ENCODE results near the gene CARS1. TPM values are rescaled to one million over a fixed set of nuclear protein-coding genes. Genes with fewer than 3 reads are reported as not detected.
A peak's percentile ranks its signal among the peaks of the same experiment; 100 is the strongest.

CARS1 gene
- total RNA-seq, 2 donors from 2014 or later: 43.2 to 56.2 TPM

DNA sequence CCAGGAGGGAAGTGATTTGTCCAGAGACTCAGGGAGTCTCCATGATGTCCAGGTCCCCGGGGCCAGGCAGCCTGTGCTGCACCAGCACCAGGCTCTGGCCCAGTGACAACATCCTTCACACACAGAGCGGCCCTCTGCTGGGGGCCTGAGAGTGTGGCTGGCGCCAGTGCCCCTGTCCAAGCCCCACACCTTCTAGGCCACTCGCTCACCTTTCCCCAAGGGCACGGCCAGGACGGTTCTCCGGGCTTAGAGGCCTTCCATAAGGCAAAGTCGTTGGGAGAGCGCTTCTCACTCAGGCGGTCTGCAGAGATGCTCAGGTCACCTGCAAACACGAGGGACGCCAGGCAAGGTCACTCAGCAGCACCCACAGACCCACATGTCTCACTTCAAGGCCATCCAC is 37.2 kb downstream of the CARS1 start:
- ATAC-seq (no peak), DNase-seq (no peak)
- intact Hi-C loops (cut with DNase I, micrococcal nuclease): no loop called here

DNA sequence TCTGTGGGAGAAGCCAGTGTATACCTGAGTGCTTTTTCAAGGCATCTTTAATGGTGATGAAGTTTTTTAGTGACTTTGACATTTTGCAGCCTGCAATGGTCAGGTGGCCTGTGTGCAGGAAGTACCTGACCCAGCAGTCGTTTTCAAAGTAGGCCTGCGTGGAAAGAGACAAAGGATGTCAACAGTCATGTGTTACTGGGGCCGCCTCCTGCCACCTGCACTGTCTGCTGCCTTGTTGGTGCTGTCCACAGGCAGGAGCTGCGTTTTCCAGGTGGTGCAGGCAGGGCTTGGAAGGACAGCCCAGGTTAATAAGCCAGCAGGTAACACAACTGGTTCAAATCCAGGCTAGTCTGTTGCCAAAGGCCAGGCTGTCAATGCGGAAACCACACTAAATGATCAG is 38.6 kb downstream of the CARS1 start:
- no peak for DNase-seq
- ATAC-seq: no peak
- intact Hi-C loops (cut with DNase I, micrococcal nuclease): no loop called here

DNA sequence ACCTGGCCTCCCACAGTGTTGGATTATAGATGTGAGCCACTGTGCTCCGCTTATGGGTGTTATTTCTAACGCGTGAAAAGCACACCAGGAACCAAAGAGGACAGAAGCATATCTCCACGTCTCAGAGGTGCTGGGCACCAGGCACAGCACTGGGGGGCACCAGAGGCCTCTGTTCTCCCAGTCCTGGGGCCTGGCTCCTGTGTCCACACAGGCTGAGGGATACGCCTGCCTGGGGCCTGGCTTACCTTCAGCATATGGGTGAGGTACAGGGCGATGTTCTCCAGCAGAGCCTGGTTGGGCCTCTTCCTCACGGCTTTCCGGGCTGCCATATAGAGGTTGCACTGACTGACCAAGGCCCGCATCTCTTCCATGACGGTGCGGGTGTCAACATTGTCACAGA is 40.4 kb downstream of the CARS1 start:
- no peak for ATAC-seq
- intact Hi-C loops (cut with DNase I, micrococcal nuclease): no loop called here

DNA sequence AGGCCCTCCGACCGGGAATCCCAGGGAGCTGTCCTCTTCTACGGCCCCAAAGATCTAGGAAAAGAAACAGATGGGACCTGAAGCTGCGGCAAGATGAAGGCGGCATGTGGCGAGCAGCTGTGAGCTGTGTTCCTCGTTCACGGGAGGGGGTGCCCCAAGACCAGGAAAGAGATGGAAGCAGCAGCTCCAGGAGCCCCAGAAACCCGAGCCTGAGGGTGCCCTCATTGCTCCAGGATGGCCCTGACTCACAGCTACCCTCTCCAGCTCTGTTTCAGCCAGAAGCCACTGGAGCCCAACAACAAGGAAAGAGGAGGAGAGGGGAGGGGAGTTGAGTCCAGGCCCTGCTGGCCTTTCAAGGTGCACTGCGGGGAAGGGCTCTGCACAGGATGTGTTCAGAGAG is 41.4 kb downstream of the CARS1 start:
- DNase-seq (no peak), ATAC-seq (no peak)
- intact Hi-C loops (cut with DNase I, micrococcal nuclease): no loop called here

More for the DNA sequence above, 40.4 kb downstream of the CARS1 start:
- DNase-seq: no peak

DNA sequence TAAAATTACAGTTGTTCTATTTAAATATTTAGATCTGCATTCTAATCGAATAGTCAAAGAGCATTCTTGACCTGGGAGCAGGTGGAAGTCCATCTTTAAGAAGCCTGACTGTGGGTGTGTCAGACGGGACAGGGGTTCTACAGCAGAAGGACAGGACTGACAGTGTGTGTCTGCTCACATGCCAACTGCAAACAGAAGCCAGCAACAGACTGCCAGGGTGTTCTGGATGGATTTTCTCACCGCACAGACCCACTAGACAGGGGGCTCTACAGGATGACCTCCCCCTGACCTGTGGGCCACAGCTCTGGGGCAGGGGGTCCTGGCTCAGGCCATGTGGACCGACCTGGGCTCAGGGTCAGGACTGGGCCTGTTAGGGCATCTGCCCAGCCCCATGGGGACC is 42.3 kb downstream of the CARS1 start:
- ATAC-seq (no peak), DNase-seq (no peak)
- intact Hi-C loops (cut with DNase I, micrococcal nuclease): no loop called here

DNA sequence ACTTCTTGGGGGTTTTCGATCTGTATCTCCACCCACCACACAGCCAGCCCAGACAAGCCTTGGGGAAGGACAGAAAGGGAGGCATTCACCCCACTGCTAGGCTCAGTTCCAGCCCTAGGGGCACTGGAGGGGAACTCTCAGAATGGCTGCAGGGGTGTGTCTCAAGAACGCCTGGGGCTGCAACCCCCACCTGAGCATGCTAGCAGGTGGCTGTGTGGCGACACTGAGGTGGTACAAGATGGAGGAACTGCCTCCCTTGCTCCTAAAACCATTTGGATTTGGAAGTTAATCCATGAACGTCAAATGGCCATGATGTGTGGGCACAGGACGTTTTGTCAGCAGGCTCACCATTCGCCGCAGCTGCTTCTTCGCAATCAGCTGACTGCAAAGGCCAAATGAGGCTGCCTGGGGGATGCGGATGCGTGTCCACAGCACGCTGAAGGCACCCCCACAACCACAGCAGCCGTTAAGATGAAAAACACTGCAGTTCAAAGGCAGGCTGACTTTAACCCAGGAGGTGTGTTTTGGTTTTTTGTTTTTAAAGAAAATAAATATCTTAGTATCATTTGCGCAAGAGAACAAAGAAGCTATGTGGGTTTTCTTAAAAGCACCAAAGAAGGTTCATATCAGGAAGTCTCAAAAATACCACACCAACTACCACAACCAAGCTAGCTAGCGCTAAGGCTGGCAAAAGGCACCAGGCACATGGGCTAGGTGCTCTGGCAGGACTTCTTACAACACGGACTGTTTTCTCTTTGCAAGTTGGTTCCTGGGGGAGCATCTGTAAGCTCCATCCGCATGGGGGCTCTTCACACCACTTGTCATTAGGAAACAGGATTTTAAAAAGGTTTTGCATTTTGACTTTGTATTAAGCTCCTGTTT is 42.9 kb downstream of the CARS1 start:
- peak in 1 of 2 donors; percentile 29 for DNase-seq
- intact Hi-C loops (cut with DNase I, micrococcal nuclease): no loop called here
- ATAC-seq: peak; percentile 45

DNA sequence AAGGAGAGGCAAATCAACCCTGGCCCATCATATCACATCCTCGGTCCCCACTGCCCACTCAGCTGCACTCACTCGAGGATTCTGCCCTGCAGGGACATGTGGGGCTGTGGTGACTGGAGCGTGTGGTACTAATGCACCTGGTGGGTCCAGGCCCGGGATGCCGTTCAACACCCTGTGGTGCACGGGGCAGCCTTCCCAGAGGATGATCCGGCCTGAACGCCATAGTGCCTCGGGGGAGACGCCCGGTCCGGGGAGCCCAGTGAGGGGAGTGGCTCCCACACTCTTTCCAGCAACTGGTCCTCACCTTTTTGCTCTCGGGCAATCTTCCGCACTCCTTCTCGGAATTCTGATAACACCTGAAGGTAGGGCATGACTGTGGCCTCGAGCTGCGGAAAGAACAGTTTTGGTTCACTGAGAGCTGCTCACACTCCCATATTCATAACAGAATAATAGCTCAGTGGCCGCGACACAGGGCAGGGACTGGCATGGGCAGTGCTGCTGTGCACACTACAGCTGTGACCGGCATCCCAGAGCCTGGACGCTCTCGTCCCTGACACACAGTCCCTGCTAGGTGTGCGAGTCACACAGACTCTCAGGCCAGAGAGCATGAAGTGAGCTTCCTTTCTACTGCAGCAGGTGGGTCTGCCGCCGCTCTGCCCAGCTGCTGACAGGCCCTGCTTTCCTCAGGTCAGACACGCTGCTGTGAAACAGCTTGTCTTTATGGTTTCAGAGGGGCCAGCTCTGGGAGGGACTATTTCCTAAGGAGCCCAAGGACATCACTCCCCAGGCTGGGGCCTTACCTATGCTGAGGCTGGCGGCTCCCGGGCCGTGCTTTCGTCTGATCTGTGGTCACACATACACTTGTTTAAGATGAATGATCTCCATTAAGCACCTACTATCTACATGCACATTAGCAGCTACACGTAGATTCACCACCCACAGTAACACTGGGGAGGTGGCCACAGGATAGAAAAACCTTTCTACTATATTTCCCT is 45.0 kb downstream of the CARS1 start:
- intact Hi-C loops (cut with DNase I, micrococcal nuclease): no loop called here
- DNase-seq: no peak
- no peak for ATAC-seq

DNA sequence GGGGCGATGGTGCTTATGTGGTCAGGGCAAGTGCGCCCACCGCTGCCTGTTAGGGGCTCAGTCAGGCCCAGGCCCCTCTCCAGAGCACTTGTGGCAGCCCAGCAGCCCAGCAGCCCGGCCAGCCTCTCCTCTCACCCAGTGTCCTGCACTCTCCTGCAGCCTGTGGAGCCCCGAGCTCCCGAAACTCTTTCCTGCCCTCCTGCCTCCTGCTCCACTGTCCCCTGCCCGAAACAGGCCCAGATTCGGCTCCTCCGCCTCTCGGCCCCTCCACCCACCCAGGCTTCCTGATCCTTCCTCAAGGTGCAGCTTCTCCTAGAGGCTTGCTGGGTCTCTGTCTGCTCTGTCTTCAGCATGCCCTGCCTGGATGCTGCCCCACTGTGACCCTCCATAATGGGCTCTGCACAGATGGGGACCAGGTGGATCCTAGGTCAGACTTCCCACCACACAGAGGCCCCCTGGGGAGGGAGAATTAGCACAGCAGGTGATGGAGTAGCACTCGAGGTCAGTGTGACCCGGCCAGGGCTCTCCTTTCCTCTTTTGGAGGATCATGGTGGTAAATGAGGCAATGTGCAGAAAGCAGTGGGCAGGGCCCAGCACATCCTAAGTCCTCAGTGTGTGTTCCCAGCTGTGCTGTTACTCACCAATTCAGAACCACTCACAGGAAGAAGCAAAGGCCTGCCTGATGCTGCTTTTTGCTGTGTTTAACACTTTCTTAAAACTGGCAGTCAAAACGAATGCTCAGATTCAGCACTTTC is 46.5 kb downstream of the CARS1 start:
- no peak for DNase-seq

DNA sequence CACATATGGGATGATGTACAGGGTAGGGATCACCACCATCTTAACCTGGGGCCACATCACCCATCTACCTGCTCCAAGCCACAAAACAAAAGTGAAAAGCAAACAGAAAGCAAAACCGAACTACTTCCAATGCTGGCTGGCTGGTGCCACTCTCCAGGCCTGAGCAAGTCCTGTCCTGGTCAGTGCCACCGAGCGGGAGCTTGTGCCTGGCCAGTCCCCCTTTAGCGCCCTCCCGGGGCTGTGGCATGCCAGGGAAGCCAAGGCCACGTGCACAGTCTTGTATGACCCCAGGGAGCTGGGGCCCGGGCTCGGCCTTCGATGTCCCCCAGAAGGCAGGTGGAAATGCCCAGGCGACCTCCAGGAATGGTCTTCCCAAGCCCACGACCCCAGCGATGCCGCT is 47.2 kb downstream of the CARS1 start:
- intact Hi-C loops (cut with DNase I, micrococcal nuclease): no loop called here
- DNase-seq: peak in 1 of 2 donors; percentile 16
- ATAC-seq: no peak

More for the DNA sequence above, 46.5 kb downstream of the CARS1 start:
- ATAC-seq: no peak
- intact Hi-C loops (cut with DNase I, micrococcal nuclease): no loop called here

DNA sequence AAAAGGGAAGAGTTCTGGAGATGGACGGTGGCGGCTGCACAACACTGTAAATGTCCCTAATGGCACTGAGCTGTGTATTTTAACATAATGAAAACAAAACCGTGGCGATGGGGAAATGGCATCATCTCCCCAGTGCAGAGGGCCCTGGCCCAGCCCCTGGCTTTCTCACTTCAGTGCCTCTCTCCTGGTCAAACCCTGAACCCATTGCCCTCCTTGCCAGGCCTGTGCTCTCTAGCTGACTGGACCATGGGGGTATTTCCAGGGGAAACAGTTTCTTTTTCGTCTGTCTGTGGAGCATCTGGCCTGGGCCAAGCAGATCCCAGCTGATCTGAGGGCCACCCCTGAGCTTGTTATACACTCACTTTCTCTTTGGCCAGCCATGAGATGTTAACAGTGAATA is 47.7 kb downstream of the CARS1 start:
- intact Hi-C loops (cut with DNase I, micrococcal nuclease): no loop called here
- no peak for ATAC-seq

DNA sequence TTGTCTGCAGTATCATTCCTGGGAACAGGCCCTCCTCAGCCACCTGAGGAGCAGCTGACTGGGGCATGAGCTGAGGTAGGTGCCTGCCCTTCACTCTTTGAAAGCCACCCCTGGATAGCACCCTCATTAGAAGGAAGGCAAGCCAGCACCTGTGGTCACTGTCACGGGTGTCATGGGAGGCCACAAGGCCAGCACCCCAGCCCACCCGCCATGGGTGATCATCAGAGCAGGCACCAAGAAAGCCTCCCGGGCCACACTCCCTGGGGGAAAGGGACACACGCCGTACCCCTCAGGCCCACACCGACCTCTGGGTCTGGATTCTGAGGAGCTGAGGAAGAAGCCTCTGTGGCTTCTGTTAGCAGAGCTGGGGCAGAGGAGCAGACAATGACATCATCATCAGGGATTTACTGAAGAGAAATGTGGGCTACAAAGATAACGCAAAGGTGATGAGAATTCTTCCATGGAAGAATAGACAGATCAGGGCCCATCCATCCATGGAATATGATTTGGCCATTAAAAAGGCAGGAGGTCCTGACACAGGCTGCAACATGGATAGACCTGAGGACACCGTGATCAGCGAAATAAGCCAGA is 48.4 kb downstream of the CARS1 start:
- ATAC-seq (no peak), DNase-seq (peak in 1 of 2 donors; percentile 8)

More for the DNA sequence above, 47.7 kb downstream of the CARS1 start:
- DNase-seq: peak in 1 of 2 donors; percentile 1

DNA sequence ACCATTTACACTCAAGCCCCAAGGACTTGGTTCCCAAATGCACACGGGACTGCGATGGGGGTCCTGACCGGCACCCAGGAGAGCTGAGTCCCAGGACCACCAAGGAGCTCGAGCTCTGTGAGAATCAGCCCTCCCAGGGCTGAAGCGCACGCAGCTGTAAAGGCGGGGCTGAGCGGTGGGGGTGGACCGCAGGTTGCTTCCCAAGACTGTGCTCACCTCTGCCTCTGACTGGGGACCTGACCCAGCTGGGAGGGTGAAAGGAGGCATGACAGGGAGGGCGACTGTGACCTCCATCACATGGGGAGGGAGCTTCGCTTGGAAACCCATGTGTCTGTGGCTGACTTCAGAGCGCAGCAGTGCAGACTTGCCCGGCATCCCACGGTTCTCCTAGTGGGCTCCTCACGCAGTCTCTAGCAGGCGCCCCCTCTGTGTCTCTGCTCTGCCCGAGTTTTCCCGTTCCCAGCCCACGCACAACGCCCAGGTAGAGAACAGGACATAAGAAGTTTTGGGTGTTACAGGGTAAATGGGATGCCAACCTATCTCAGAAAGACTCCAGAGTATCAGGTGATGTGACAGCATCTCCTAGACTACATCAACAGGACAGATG is 49.7 kb downstream of the CARS1 start:
- ATAC-seq (no peak), DNase-seq (peak in 1 of 2 donors; percentile 17)
- intact Hi-C loops (cut with DNase I, micrococcal nuclease): no loop called here

More for the DNA sequence above, 48.4 kb downstream of the CARS1 start:
- intact Hi-C loops (cut with DNase I, micrococcal nuclease): no loop called here

DNA sequence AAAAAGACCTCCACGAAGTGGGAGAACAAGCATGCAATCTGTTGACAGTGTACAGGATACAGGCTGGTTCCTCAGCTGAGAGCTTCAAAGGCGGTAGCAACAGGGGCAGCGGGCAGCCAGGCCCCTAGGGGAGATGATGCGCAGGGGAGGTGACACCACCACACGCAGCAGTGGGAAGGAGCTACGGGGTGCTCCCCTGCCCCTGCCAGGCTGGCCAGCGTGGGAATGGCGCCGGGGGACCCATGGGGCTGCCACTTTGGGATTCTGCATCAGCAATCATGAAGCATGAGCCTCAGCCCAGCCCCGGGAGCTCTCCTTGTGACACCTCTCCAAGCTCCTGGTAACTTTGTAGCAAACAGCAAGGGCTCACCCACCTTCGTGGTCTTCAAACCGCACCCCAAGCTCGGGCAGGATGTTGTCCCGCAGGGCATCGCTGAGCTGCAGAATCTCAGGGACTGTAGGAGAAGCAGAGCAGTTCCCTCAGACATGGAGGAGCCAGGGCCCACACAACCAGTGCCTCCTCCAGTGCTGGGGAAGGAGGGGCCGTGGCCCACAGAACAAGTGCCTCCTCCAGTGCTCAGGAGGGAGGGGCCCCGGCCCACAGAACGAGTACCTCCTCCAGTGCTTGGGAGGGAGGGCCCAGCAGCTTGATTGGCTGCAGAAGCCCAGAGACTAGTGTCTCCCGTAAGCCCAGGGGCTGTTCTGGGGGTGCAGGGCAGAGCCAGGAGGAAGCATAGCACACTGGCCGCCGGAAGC is 50.5 kb downstream of the CARS1 start:
- intact Hi-C loops (cut with DNase I, micrococcal nuclease): no loop called here
- DNase-seq (no peak), ATAC-seq (no peak)

DNA sequence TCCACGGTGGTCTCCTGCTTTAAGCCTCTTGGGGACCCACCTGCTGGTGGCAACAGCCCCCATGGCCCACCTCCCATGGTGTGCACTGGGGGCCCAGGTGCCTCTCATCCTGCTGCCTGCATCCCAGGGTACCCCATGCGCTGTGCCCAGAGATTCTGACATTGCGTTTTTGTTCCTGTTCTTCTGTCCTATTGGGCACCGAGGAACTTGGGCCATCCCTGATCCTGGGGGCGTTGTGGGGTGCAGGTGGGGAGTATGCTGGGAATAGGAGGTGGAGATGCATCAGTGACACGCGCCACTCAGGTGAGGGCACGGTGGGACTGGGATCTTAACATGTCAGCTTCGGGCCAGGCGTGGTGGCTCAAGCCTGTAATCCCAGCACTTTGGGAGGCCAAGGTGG is 52.7 kb downstream of the CARS1 start:
- DNase-seq: no peak
- no peak for ATAC-seq
- intact Hi-C loops (cut with DNase I, micrococcal nuclease): no loop called here

DNA sequence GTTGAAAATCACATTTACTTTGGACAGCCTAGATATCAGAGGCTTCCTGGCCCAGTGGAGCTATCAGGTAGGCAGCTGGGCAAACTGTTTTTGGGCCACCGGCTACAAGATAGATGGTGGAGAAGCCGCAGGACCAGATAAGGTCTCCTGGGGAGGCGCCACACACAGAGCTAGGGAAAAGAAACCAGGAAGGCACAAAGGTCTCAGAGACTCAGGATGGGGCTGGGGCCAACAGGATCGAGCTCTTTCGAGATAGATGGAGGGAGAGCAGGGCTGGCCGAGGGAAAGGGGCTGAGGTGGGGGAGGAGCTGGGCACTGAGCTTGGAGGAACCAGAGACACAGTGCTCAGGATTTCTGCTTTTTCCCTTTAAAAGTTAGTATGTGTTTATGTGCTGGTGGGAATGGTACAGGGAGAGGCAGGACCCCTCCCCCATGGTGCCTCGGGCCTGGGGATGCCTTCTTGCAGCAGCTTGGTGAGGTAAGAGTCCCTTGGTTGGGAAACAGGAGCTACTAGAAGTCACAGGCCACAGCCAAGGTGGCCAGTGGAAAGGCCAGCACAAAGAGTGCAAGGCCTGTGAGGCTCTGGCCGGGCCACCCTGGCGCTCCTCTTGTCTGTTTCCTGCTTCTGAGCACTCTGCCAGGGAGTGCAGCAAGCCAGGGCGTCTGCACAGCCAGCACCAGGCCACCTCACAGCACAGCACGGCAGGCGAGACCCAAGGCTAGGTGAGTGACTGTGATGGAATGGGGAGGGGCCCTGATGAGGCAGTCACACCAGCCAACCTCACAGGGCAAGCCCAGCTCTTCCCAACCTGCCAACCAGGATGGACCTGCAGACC is 53.6 kb downstream of the CARS1 start:
- no peak for ATAC-seq
- intact Hi-C loops (cut with DNase I, micrococcal nuclease): no loop called here
- DNase-seq: no peak

DNA sequence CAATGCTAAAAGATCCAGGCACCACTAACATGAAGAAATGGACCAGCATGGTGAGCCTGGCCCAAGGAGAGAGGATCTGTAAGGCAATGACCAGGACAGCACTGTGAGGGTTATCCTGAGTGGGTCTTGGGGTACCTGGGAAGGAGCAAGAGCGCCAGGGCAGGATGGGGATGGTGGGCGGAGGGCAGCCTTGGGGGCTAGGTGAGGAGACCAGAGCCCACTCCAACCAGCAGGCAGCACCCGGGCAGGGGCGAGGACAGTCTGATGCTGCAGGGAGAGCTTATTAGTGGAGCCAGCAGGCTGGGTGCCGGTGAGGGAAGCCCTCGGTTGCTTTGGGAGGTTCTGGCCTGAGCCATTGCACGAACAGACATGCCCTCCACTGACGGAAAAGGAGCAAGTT is 54.4 kb downstream of the CARS1 start:
- DNase-seq (no peak), ATAC-seq (no peak)
- intact Hi-C loops (cut with DNase I, micrococcal nuclease): no loop called here

All from left colon (tissue), 2 donors.